ENCODE results near the gene S100A1.

- TF ChIP-seq CTCF (conservative IDR thresholded peaks at IDR 0.05) (no peak), ZFX (IDR thresholded peaks at IDR 0.05) (no peak)
These were observed 2.1 kb downstream of the S100A1 start for GRCh38 chr1:153630384-153630783.
